Heart left ventricle (tissue), 16 donors: ENCODE measurements around the gene TAB3. TPM values are rescaled to one million over a fixed set of nuclear protein-coding genes. Genes with fewer than 3 reads are reported as not detected.

Source experiments
- ATAC-seq, 4 donors: fragments of 200-7000 bp; cut with Tn5 transposase; one replicate each; pipeline ENCODE4 v1.9.1; 2020 to 2022; ENCODE audit warnings: moderate library complexity in 4 of 4, mild to moderate bottlenecking in 3 of 4, moderate number of reproducible peaks in 1 of 4
- DNase-seq, 5 donors: peaks; one replicate each; pipeline ENCODE4 v3.0.0-alpha.2; 2020
- H3K27ac ChIP-seq, 12 donors: fragments of 200-600 bp; sonication (generic) in 4 of 12; one replicate each; pipeline versions ENCODE4 v1.5.0 to v1.8.0; 2016 to 2022; ENCODE audit warnings: mild to moderate bottlenecking in 2 of 12
- H3K27me3 ChIP-seq, 9 donors: fragments of 200-600 bp; sonication (generic) in 2 of 9; one replicate each; pipeline versions ENCODE4 v1.5.1 to v1.8.0; 2016 to 2022; ENCODE audit warnings: mild to moderate bottlenecking in 3 of 9
- H3K36me3 ChIP-seq, 9 donors: fragments of 200-600 bp; sonication (generic) in 2 of 9; one replicate each; pipeline versions ENCODE4 v1.5.0 to v1.8.0; 2018 to 2022; ENCODE audit warnings: mild to moderate bottlenecking in 2 of 9
- H3K4me1 ChIP-seq, 12 donors: fragments of 200-600 bp; sonication (generic) in 4 of 12; one replicate each; pipeline versions ENCODE4 v1.5.0 to v1.8.0; 2016 to 2022; ENCODE audit warnings: mild to moderate bottlenecking in 3 of 12
- H3K4me3 ChIP-seq, 12 donors: fragments of 200-600 bp; sonication (generic) in 4 of 12; one replicate each; pipeline versions ENCODE4 v1.5.0 to v1.8.0; 2017 to 2022; ENCODE audit warnings: mild to moderate bottlenecking in 9 of 12, moderate library complexity in 4 of 12
- H3K9me3 ChIP-seq, 12 donors: fragments of 200-600 bp; sonication (generic) in 4 of 12; one replicate each; pipeline versions ENCODE4 v1.5.0 to v1.8.0; 2016 to 2022; ENCODE audit warnings: mild to moderate bottlenecking in 1 of 12
- CTCF ChIP-seq, 12 donors: fragments of 200-600 bp; sonication (generic) in 4 of 12; IDR thresholded peaks; one replicate each; pipeline versions ENCODE4 v1.5.0 to v1.8.0; 2018 to 2022; ENCODE audit warnings: antibody characterized with exemption in 12 of 12, mild to moderate bottlenecking in 5 of 12
- POLR2A ChIP-seq, 2 donors: fragments of 450-650 bp; IDR thresholded peaks; one replicate each; pipeline ENCODE4 v1.6.1; 2017; ENCODE audit warnings: antibody characterized with exemption in 2 of 2, mild to moderate bottlenecking in 2 of 2, moderate library complexity in 2 of 2
- WGBS, 4 donors: extraction: QIAGEN DNeasy Blood & Tissue Kit in 2 of 4; methylation state at CpG; one replicate each; pipeline versions ENCODE4 v1.1.5 to v1.1.7; 2013 to 2018; 5-methylcytosine and 5-hydroxymethylcytosine counted together
- intact Hi-C, 10 donors: fragments of 100-400 bp; cut with DNase I; formaldehyde crosslinking; loops; one replicate each; pipeline versions ENCODE4 v1.11.1 to v1.14.2; 2022
- polyA plus RNA-seq, 2 donors: library from polyadenylated mRNA; stranded (reverse); fragments of 200-250 nt; gene quantifications; one replicate each; pipeline ENCODE4 v1.2.3, GENCODE V29; 2013
- total RNA-seq, 9 donors: library from RNA; depleted of rRNA in 2 of 9; stranded (reverse); fragments of >200 nt in 2 of 9; fragmentation: NEBNext Ultra II Directional in 3 of 9; extraction: Animal tissue kit (Norgen Biotek cat#: 25700) in 3 of 9; gene quantifications; one replicate each; pipeline versions ENCODE4 v1.1.0 to v1.2.4, GENCODE V29; 2016 to 2023
- donor health status: ischemic (EF 13 %, LVEDD 7.1; RV severe dilation, severe dysfunction).
- donor health status: healthy with polysubstance abuse.
- donor health status: DM: no; HTN: yes; CAD: no.
- donor health status: DM: no; HTN: no; CAD: no.
- donor health status: ischemic (EF 25% LVEDD 6.9; RV normal size, moderate dysfunction).
- donor health status: ischemic (EF 25% LVEDD 5.7; RV mildly dilated, moderate dysfunction).
- donor health status: healthy.
- donor health status: DM: yes; HTN: yes; CAD: no.
- donor health status: ischemic (EF 35%, LVEDD 5.7; RV mildly dilated, moderate dysfunction).
- donor health status: nonischemic (EF 11% LVEDD 7.7; RV severe dilation, severe dysfunction).
- donor health status: DM: yes; HTN: yes; CAD: no.
- donor health status: PGD.
- donor health status: ischemic (EF 29% LVEDD 5.4; RV normal size, mild dysfunction).
- donor health status: nonischemic (EF 23%, LVEDD 6.1; RV moderate dilation, normal function).

TAB3 gene
- total and polyA plus RNA-seq, 11 donors, result 3.8 to 27.8 (median 14.9) TPM

DNA sequence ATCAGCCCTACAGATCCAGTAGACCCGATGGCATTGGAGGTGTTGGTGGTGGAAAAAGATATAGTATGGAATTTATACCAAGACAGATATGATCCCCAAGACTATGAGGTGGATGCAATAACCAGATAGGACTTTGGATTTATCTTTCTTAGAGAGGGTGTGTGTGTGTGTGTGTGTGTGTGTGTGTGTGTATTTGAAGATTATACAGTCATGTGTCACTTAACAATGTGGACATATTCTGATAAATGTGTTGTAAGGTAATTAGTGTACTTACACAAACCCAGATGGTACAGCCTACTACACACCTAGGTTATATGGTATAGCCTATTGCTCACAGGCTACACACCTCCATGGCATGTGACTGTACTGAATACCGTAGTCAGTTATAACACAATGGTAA is 24.4 kb upstream of the TAB3 start:
- H3K4me3 ChIP-seq, result no peak overlapping the region
- ATAC-seq, result no peak
- WGBS, 4 donors, result 74 to 90% (median 86%) methylated on average over 2 of the region's 2 CpGs

GRCh38 chrX:30910124-30910860 is 21.2 kb upstream of the TAB3 start:
- intact Hi-C loops, result no loop called here
- Histone ChIP-seq H3K4me3 (no peak overlapping the region), H3K27ac (no peak overlapping the region), H3K27me3 (peaks cover 0 to 4% (median 0%) of the 10 kb centered on the region in 9 donors), H3K36me3 (no peaks in the 10 kb centered on the region), H3K9me3 (no peaks in the 10 kb centered on the region), H3K4me1 (no peaks in the 10 kb centered on the region)
- TF ChIP-seq POLR2A (IDR thresholded peaks at IDR 0.05), result no peak
- no peak for TF ChIP-seq CTCF (IDR thresholded peaks at IDR 0.05)
- DNase-seq, result no peak
- ATAC-seq, result no peak
- 51 to 56% (median 53%) methylated on average over 7 of the region's 7 CpGs for WGBS, 4 donors

More for the DNA sequence above, 24.4 kb upstream of the TAB3 start:
- Histone ChIP-seq H3K4me1 (no peaks in the 10 kb centered on the region), H3K27ac (no peak overlapping the region), H3K36me3 (no peaks in the 10 kb centered on the region), H3K9me3 (no peaks in the 10 kb centered on the region), H3K27me3 (peaks cover 0 to 7% (median 0%) of the 10 kb centered on the region in 9 donors)
- TF ChIP-seq POLR2A (IDR thresholded peaks at IDR 0.05), result no peak
- no peak for TF ChIP-seq CTCF (IDR thresholded peaks at IDR 0.05)
- intact Hi-C loops, result no loop called here
- DNase-seq, result no peak

DNA sequence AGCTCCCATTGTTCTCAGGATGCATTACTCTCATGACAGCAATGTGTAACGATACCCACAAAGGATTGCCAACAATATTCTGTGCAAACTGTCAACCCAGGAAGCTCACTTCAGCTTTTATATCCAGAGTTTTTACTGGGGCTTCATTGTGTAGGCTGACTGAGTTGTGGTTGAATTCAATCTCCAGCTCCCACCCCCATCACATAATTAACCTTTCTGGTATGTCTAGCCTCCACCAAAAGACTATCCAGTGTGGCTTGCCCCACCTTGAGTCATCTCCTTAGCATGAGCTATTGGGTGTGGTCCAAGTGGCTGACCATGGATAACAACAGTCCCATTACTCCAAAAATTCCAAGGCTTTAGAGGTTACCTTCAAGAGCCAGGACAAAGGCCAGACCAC is 17.7 kb upstream of the TAB3 start:
- DNase-seq, result no peak
- no peaks in the 10 kb centered on the region for H3K9me3 ChIP-seq
- ATAC-seq, result no peak
- H3K36me3 ChIP-seq, result no peaks in the 10 kb centered on the region
- no peak for TF ChIP-seq CTCF (IDR thresholded peaks at IDR 0.05)
- TF ChIP-seq POLR2A (IDR thresholded peaks at IDR 0.05), result no peak
- H3K4me1 ChIP-seq, result no peaks in the 10 kb centered on the region
- 30 to 81% (median 76%) methylated on average over 1 of the region's 1 CpG for WGBS, 4 donors
- H3K4me3 ChIP-seq, result no peak overlapping the region
- peaks cover 0 to 4% (median 0%) of the 10 kb centered on the region in 9 donors for H3K27me3 ChIP-seq
- intact Hi-C loops, result no loop called here
- no peak overlapping the region for H3K27ac ChIP-seq

DNA sequence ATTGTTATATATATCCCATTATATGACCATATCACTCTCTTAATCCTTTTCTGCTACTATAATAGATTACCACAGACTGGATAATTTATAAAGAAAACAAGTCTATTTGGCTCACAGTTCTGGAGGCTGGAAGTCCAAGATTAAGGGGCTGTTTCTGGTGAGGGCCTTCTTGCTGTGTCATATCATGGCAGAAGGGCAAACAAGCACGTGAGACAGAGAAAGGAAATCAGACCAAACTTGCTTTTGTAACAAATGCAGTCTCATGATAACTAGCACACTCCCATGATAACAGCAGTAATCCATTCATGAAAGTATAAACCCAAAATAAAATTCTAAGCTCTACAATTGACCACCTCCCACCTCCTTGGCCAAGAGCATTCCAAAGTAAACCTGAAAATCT is 16.3 kb upstream of the TAB3 start:
- H3K4me3 ChIP-seq, result no peak overlapping the region
- no peak for ATAC-seq

More for the DNA sequence above, 16.3 kb upstream of the TAB3 start:
- Histone ChIP-seq H3K4me1 (no peaks in the 10 kb centered on the region), H3K36me3 (no peaks in the 10 kb centered on the region), H3K27me3 (peaks cover 0 to 6% (median 0%) of the 10 kb centered on the region in 9 donors), H3K9me3 (no peaks in the 10 kb centered on the region), H3K27ac (no peak overlapping the region)
- WGBS, 4 donors, result 32 to 71% (median 59%) methylated on average over 1 of the region's 1 CpG
- no peak for DNase-seq
- intact Hi-C loops, result no loop called here
- no peak for TF ChIP-seq POLR2A (IDR thresholded peaks at IDR 0.05)
- TF ChIP-seq CTCF (IDR thresholded peaks at IDR 0.05), result no peak
